Fibroblast of pulmonary artery (primary cell): ENCODE data around the gene MAP3K14.

ENCODE experiments used
- DNase-seq: peaks from one replicate; pipeline ENCODE4 v3.0.0-alpha.2; 2010; ENCODE audit warnings: low read depth
- H3K4me3 ChIP-seq: replicated peaks from 2 replicates; pipeline ENCODE4 v1.5.1; 2011; ENCODE audit warnings: low read depth, mild to moderate bottlenecking, control low read depth, low read length, moderate library complexity
- TF ChIP-seq, protein P1 (sequence below): IDR thresholded peaks from 2 replicates; pipeline ENCODE4 v1.5.1; 2011; ENCODE audit warnings: mild to moderate bottlenecking, control low read depth, low read length, inconsistent platforms; ENCODE audit errors: missing control alignments

Gene MAP3K14

DNA sequence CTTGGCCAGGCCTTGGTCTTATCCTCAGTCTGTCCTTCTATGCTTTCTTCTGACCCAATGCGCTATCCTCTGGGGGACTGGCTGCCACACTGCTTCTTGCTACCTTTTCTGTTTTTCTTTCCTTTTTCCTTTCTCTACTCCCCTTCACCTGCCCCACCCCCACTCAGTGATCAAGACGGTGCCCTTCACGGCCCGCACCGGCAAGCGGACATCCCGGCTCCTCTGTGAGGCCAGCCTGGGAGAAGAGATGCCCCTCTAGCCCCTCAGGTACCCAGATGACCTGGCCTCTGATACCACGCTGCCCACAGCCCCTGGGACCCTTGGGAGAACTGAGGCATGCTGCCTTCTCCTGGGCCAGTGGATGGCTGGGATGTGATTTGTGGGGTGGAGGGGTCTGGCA lies 70.5 kb downstream of the MAP3K14 start:
- no peak for DNase-seq
- H3K4me3 ChIP-seq = no peak overlapping the region
- TF ChIP-seq, protein P1, sequence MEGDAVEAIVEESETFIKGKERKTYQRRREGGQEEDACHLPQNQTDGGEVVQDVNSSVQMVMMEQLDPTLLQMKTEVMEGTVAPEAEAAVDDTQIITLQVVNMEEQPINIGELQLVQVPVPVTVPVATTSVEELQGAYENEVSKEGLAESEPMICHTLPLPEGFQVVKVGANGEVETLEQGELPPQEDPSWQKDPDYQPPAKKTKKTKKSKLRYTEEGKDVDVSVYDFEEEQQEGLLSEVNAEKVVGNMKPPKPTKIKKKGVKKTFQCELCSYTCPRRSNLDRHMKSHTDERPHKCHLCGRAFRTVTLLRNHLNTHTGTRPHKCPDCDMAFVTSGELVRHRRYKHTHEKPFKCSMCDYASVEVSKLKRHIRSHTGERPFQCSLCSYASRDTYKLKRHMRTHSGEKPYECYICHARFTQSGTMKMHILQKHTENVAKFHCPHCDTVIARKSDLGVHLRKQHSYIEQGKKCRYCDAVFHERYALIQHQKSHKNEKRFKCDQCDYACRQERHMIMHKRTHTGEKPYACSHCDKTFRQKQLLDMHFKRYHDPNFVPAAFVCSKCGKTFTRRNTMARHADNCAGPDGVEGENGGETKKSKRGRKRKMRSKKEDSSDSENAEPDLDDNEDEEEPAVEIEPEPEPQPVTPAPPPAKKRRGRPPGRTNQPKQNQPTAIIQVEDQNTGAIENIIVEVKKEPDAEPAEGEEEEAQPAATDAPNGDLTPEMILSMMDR = no peak

DNA sequence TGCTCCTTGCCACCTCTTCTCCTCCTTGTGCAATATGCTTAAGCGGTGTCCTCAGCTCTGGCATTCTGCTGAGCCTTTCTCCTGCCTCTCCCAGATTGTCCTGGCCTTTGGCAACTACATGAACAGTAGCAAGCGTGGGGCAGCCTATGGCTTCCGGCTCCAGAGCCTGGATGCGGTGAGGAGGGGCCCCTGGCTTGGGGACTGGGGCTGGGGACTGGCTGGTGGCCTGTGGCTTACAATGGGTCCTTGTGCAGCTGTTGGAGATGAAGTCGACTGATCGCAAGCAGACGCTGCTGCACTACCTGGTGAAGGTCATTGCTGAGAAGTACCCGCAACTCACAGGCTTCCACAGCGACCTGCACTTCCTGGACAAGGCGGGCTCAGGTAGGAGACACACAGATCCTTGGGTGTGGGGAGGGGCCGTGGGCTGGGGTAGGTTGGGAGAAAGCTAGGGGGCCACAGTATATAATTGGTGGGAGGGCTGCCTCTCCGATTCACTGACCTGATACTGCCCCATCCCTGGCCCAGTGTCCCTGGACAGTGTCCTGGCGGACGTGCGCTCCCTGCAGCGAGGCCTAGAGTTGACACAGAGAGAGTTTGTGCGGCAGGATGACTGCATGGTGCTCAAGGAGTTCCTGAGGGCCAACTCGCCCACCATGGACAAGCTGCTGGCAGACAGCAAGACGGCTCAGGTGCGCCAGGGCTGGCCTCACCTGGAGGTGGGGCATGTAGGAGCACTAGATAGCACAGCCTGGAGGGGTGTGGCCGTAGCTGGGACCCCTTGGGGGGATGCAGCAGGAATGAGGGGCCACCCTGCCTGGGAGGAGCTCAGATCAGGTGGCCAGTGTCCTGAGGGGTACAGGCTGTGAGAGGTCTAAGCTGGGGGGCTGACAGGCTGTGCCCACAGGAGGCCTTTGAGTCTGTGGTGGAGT lies 71.8 kb downstream of the MAP3K14 start:
- TF ChIP-seq, protein P1 = no peak
- no peak for DNase-seq
- H3K4me3 ChIP-seq = no peak overlapping the region

DNA sequence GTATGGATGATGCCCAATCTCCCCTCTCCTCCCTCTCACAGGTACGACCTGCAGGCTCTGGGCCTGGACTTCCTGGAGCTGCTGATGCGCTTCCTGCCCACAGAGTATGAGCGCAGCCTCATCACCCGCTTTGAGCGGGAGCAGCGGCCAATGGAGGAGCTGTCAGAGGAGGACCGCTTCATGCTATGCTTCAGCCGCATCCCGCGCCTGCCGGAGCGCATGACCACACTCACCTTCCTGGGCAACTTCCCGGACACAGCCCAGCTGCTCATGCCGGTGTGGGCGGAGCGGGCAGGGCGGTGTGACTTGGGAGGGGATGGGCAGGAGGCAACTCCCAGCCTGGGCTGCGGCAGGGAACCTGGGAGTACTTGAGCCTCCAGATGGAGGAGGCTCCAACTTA lies 73.1 kb downstream of the MAP3K14 start:
- TF ChIP-seq, protein P1 = no peak
- no peak for DNase-seq
- H3K4me3 ChIP-seq = no peak overlapping the region

DNA sequence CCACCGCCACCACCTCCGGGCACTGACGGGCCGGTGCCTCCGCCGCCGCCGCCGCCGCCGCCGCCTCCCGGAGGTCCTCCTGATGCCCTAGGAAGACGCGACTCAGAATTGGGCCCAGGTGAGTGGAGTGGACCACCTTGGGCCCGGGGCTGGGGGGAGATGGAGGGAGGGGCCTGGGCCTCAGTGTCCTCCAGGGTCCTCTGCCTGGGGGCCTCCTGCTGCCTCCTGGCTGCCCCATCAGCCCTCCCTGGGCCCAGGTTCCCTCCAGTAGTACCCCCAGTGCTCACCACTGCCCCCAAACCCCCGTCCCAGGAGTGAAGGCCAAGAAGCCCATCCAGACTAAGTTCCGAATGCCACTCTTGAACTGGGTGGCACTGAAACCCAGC lies 74.8 kb downstream of the MAP3K14 start:
- TF ChIP-seq, protein P1 = no peak
- no peak for DNase-seq
- H3K4me3 ChIP-seq = no peak overlapping the region

DNA sequence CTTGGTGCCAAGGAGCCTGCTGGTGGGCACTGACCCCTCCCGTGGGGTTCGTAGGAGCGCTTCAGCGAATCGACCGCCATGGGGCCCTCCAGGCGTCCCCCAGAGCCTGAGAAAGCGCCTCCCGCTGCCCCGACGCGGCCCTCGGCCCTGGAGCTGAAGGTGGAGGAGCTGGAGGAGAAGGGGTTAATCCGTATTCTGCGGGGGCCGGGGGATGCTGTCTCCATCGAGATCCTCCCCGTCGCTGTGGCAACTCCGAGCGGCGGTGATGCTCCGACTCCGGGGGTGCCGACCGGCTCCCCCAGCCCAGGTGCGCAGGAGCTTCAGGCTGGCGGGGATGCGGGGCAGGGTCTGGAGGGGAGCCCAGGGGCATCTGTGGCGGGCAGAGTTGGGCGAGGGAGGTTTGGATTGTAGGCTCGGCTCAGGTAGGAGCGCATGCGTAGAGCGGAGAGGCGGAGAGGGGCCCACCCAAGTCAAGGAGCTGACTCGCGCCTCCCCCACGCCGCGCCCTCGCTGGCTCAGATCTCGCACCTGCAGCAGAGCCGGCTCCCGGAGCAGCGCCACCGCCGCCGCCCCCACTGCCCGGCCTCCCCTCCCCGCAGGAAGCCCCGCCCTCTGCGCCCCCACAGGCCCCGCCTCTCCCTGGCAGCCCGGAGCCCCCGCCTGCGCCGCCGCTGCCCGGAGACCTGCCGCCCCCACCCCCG lies 75.3 kb downstream of the MAP3K14 start:
- no peak for DNase-seq
- TF ChIP-seq, protein P1 = no peak
- no peak overlapping the region for H3K4me3 ChIP-seq

DNA sequence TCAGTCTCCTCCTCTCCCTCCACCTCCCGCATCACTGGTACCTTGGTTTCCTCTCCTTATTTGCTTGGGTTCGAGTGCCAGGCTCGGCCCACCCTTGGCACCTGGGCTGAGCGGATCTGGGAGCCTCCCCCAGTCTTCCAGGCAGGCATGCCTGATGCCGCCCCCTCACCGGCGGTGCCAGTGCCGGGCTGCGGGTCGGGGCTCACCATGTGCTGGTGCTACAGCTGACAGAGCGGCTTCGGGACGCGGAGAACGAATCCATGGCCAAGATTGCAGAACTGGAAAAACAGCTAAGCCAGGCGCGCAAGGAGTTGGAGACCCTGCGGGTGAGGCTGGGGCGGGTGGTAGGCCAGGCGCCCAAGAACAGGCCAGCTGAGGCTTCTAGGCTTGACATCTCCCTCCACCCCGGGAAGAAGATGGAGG lies 75.9 kb downstream of the MAP3K14 start:
- H3K4me3 ChIP-seq = no peak overlapping the region
- no peak for DNase-seq
- TF ChIP-seq, protein P1 = no peak
